Measurements from ENCODE around the gene FAM110D.

FAM110D gene

DNA sequence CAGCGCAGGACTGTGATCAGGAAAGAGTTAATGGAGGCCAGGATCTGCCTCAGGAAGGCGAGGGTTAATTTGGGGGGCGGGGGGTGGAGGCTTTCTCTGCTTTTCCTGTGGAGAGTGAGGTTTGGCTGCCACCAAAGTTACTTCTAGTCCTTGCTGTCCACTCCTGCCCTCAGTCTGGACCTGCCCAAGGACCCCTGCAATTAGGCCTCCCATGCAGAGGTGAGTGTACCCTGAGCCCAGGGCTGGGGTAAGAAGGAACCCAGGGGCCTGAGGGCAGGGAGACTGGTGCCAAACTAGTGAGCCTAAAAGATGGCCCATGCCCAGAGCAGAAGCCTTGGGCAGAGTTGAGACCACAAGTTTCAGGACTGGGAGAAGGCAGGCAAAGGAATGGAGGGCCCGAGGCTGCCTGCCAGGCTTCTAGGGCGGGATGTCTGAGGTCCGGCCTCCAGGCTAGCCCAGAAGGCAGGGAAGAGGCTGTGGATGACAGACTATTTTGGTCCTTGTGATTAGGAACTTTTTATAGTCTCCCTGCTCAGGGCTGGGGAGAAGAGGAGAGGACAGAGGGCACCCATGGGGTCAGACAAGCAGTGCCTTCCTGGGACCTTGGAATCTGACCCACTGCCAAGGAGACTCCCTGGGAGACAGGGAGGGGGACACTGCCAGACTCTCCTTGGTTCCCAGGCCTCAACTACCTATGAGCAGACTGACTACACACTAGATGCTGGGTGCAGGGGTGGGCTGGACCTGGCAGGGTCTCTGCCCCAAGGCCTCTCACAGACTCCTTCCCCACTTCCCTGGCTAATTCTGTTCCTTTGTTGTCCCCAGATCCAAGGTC lies at the start of gene FAM110D:
FAM110D (plus strand) TSS at position 172 of the 835 bp plus-strand sequence. CDS start 2,213 bp downstream, outside the sequence.
- no peak for DNase-seq (ENCODE audit: low read depth)

GRCh38 chr1:26109229-26110164 lies 49.4 kb upstream of the FAM110D start:
- no peak for DNase-seq (ENCODE audit: low read depth)

DNA sequence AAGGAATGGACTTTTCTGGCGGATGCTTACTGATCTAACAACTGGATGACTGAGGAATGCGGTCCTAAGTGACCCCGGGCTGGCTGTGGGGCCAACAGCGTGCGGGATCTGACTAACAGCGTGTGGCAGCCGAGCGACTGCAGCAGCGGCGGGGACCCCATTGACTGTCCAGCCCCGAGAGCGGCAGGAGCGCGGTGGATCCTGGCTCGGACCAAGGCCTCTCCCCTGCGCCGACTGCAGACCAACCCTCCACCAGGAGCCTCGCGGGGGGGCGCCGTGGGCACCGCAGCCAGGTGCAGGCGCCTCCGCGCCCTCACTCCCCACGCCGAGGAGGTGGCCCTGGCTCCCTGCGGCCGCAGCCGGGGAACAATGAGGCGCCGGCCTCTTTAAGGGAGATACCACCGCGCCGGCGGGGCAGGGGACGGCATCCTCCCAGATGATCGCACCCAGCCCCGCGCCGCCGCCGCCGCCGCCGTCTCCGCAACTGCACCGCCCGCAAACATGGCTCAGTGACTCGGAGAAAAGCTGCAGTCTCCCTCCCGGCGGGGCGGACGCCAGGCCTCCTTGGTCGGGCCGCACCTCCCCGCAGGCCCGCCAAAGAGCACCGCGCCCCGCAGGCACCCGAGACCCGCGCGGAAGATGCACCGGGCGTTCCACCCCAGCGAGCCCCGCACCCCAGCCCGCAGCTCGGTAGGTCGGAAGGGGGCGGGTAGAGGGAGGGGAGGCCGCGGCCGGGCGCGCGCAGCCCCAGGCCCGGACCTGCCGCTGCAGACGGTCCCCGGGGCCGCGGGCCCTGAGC lies 47.9 kb upstream of the FAM110D start:
- DNase-seq (ENCODE audit: low read depth): peak; percentile 73

- DNase-seq (ENCODE audit: low read depth): peak; percentile 96
Observed at GRCh38 chr1:26111530-26112406, 47.1 kb upstream of the FAM110D start, which contains the start of gene PDIK1L. PDIK1L (plus strand) TSS chr1:26111824; CDS start chr1:26114309, 2,485 bp downstream.

DNA sequence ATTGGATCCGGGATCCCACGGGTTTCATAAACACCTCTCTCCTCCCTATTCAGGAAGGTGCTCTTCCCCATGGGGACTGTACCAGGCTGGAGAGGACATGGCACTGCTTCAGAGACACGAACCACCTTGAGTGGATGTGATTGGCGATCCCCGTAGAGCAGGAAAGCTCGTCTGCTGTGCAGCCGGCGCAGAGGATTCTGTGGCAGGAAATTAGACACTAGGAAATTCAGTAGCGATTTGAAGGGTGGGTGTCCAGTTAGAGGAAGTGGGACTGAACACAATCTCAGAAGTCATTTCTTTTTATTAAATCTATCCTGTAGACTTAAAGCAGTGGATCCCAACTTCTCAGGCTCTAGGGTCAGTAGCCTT lies 46.5 kb upstream of the FAM110D start:
- DNase-seq (ENCODE audit: low read depth): no peak

- no peak for DNase-seq (ENCODE audit: low read depth)
Observed at GRCh38 chr1:26114165-26114927, 44.5 kb upstream of the FAM110D start.

DNA sequence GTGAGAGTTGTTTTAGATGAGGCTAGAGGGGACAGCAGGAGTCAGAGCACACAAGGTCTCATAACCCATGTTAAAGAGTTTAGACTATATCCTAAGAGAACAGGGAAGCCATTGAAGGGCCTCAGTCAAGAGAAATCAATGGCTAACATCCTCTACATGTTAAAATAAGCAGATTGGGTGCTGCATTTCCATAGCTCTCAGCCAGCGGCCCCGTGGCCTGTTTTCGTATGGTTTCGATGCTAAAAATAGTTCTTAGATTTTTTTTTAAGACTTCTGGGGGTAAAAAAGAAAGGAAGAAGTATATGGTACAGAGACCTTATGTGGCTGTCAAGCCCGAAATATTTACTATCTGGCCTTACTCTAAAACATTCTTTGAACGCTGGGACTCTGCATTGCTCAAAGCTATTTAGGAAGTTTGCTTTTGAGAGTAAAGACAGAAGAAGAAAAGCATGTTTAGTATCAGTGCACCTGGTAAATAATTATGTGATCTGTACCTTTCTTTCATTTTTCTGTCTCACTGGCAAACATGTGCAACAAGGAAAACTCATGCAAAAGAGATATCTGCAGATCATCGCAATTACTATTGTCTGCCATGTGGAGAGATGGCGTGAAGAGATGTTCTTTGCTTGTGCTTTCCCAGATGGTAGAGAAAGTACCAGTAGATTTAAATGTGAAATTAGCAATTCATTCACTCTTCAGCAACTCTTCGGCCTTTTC lies 38.8 kb upstream of the FAM110D start:
- no peak for DNase-seq (ENCODE audit: low read depth)

DNA sequence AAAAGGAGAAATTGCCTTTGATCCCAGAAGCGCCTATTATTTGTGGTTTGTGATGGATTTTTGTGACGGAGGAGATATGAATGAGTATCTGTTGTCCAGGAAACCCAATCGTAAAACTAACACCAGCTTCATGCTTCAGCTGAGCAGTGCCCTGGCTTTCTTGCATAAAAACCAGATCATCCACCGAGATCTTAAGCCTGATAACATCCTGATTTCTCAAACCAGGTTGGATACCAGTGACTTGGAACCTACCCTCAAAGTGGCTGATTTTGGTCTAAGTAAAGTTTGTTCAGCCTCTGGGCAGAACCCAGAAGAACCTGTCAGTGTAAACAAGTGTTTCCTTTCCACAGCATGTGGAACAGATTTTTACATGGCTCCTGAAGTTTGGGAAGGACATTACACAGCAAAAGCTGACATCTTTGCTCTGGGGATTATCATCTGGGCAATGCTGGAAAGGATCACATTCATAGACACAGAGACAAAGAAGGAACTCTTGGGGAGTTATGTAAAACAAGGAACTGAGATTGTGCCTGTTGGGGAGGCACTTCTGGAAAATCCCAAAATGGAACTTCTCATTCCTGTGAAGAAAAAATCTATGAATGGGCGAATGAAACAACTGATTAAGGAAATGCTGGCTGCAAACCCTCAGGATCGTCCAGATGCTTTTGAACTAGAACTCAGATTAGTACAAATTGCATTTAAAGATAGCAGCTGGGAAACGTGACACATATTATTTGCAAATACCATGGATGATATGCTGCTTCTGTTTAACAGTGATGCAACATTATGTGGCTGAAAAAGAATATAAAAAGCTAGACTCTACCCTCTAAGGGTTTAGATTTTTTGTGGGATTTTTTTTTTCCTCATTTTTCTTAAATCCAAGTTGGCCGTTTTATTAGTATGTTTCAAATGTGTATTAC lies 36.8 kb upstream of the FAM110D start:
- no peak for DNase-seq (ENCODE audit: low read depth)

DNA sequence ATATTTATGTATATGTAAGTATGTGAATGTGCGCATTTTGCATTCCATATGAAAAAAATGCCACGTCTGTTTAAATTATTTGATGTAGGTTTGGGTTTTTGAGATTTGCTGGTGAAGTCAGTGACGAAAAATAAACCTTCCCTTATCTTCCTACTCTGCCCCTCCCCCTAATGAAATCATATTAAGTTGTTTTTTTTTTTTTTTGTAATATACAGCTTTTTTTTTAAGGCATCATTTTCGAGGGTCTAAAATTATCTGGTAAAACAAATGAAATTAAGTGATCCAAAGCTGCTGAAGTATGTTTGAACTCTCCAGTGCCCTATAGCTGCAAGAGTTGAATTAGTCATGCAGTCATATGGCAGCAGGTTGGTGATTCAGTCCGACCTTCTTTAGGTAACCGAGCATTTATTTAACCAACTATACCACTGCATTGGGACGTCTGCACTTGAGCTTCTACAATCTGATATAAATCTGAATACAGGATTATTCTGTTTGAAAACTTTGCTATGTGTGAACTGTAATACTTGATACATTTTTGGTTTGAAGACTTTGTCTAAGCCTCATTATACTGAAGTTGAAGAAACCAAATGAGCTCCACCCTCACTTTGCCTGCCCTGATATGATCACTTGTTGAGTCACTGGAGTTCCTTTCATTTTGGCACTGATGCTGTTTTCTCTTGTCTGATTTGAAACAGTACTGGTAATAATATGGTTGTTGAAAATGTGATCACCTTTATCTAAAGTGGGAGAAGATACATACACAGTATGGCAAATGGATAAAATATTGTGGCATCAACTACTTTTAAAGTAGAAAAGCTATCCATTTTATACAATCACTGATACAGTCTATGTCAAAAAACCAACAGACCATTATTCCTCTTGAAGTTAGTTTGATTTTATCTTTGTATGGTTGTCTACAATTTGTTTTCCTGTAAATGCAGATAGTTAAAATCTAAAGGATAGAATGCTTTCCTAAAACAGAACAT lies 35.6 kb upstream of the FAM110D start:
- DNase-seq (ENCODE audit: low read depth): no peak

DNA sequence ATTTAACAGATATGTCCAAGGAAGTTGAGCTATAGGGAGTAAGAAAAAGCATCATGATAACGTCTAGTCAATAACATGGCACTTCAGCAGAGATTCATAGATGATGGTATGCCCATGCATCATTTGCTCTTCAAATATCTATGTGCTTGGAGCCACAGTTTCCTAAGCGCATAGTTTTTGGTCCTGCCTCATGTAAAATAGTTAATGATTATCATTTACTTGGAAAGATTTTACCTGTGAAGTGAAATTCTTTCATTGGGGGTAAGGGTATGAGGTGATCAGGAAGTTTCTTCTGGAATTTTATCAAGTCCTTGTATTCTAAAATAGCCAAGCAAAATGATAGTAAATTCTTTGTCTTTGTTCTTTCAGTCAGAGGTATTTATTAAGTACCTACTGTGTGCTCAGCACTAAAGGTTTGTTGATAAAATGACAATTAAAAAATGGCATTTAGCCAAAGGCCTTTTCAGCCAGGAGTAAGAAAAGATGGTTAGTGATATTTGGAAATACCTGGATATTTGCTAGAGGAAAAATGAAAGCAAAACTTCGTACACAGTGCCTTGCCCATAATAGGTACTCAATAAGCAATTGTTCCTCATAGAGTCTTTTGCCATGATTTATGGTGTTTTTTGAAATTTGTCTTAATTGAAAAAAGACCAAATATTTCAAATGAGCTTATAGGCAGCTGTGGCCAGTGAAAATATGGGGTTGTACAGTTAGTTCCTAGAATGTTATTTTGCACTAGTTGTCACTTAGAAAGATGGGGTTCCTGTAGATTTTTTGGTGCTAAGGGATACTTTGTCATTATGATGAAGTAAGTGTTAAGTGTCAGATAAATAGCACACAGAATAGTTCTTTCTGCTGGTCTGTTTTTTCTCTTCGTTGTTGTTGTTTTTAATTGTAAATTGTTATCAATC lies 34.2 kb upstream of the FAM110D start:
- DNase-seq (ENCODE audit: low read depth): no peak

GRCh38 chr1:26125382-26125781 lies 33.5 kb upstream of the FAM110D start:
- no peak for DNase-seq (ENCODE audit: low read depth)

DNA sequence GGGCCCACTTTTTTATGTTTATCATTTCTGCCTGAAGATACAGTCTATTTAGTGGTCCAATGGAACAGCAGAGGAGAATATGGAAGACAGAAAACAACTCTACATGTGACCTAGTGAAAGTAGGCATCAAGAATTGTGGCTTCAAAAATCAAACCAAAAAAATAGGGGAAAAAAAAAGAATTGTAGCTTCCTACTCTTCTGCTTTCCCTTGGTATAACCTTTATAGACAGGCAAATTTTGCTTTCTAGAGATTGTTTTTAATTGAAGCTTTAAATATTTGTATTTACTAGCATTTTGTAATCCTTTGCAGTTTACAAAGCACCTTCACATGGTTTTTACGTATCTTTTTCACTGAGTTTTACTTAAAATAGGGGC lies 32.9 kb upstream of the FAM110D start:
- DNase-seq (ENCODE audit: low read depth): no peak

DNA sequence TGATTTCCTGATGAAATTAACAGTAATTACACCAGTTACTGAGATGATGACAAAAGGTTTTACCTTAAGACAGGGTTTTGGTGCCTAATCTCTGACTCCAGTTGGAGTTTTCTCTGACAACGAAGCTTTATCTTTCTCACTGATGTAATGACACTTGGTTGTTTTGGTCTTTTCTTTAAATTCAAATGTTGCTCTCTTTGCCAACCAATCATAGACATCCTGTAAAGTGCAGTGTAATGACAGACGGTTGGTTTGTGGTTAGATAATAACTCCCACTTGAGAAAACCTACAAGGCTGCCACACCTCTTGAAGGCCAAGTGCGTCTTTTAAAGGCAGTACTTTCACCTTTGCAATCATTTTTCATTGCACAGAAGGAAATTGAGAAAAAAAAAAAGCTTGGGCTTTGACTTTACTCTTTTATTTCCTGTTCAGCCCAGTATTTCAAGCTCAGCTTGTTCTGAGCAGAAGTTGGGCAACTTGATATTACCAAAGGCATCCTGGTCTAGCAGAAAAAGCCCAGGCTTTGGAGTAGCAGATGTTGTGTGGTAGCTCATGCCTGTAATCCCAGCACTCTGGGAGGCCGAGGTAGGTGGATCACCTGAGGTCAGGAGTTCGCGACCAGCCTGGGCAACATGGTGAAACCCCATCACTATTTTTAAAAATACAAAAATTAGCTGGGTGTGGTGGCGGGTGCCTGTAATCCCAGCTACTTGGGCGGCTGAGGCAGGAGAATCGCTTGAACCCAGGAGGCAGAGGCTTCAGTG lies 32.4 kb upstream of the FAM110D start:
- DNase-seq (ENCODE audit: low read depth): no peak

DNA sequence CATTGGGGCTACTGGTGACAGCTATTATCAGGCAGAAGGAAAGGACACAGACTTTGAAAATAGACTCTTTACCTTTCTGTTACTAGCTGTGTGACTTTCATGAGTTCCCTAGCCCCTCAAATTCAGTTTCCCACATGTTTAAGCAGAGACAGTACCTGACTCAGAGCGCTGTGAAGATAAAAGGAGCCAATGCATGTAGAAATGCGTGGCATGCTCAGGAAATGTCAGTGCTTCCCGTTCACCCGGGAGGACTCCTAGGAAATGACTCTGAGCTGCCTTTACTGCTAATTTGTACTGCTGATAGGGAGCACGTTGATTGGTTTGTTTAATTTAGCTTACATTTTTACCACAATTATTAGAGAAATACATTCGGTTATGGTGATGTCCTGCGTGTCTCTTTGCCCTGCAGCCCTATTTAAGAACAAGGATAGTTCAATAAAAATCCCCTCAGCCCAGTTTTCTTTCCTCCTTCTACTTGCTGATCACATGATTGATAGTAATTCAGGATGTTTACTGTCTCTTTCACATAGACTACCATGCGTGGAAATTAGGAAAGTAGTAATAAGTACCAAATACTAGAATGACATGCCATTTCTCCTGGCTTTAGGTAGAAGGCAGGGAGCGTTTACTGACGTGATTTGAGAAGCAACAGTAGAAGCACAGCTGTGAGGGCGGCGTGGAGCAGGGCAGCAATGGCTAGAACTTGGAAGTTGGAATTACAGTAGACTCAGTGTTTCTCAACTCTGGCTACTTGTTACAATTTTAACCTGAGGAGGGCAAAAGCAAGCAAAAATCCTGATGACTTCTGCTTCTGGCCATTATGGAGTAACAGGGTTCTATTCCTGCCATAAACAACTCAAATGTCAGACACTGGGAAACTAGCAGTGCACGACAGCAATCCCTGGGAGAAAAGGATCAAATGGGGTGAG lies 31.4 kb upstream of the FAM110D start:
- DNase-seq (ENCODE audit: low read depth): no peak
